Mucosa of rectum (tissue), 2 donors: ENCODE measurements around the gene SLC27A4.
A peak's percentile ranks its signal among the peaks of the same experiment; 100 is the strongest.

Source experiments
- H3K27ac ChIP-seq, 2 donors: one replicate each; pipeline ENCODE4 v1.7.0; 2013; ENCODE audit warnings: inconsistent platforms in 2 of 2, low read depth in 2 of 2, low read length in 2 of 2
- H3K27me3 ChIP-seq, 2 donors: one replicate each; pipeline ENCODE4 v1.7.0; 2013; ENCODE audit warnings: low read length in 2 of 2; ENCODE audit not compliant: control insufficient read depth in 2 of 2, insufficient read depth in 2 of 2
- H3K36me3 ChIP-seq, 2 donors: one replicate each; pipeline ENCODE4 v1.7.0; 2013; ENCODE audit warnings: low read length in 2 of 2; ENCODE audit not compliant: control insufficient read depth in 2 of 2, insufficient read depth in 2 of 2
- H3K4me1 ChIP-seq, 2 donors: one replicate each; pipeline ENCODE4 v1.7.0; 2013; ENCODE audit warnings: low read length in 2 of 2, mild to moderate bottlenecking in 1 of 2; ENCODE audit not compliant: control insufficient read depth in 2 of 2, insufficient read depth in 2 of 2
- H3K4me3 ChIP-seq, 2 donors: one replicate each; pipeline ENCODE4 v1.7.0; 2013; ENCODE audit warnings: low read length in 2 of 2
- H3K9ac ChIP-seq, 2 donors: one replicate each; pipeline ENCODE4 v1.7.0; 2013; ENCODE audit warnings: low read length in 2 of 2, low read depth in 1 of 2, mild to moderate bottlenecking in 1 of 2
- H3K9me3 ChIP-seq, 2 donors: one replicate each; pipeline ENCODE4 v1.7.0; 2013; ENCODE audit warnings: low read length in 2 of 2; ENCODE audit not compliant: control insufficient read depth in 2 of 2
- donor health status: healthy.
- donor health status: Normal muscosa, but diverticular disease.

The SLC27A4 gene

DNA sequence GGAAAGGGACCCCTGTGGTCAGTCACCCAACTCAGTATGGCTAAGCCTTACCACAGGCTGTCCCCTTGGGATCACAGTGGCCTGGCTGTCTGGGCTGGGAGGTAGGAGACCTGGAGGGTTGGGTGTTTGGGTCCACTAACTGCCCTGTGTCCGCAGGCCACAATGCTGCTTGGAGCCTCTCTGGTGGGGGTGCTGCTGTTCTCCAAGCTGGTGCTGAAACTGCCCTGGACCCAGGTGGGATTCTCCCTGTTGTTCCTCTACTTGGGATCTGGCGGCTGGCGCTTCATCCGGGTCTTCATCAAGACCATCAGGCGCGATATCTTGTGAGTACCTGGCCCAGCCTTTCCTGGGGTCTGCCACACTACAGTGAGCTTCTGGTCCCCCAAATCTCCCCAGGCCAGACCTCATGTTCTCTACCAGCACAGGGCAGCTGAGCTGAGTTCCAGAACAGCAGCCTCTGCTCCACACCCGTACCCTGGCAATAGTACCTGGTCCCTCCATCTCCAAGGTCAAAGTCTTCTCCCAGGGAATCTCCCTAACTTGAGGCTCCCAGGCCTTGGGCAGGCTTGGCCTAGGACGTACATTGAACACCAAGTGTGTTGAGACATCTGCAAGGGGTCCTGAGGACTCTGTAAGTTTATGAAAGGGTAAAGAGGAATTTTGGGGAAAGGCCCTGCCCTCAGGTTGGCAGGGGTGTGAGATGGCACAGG is 2.8 kb downstream of the SLC27A4 start:
- Histone ChIP-seq H3K36me3 (peaks cover 37 to 43% of the 10 kb centered on the region in 2 donors), H3K4me3 (no peak overlapping the region), H3K4me1 (peaks cover 5 to 12% of the 10 kb centered on the region in 2 donors), H3K27me3 (no peaks in the 10 kb centered on the region), H3K9ac (no peak overlapping the region), H3K27ac (no peak overlapping the region), H3K9me3 (no peaks in the 10 kb centered on the region)

DNA sequence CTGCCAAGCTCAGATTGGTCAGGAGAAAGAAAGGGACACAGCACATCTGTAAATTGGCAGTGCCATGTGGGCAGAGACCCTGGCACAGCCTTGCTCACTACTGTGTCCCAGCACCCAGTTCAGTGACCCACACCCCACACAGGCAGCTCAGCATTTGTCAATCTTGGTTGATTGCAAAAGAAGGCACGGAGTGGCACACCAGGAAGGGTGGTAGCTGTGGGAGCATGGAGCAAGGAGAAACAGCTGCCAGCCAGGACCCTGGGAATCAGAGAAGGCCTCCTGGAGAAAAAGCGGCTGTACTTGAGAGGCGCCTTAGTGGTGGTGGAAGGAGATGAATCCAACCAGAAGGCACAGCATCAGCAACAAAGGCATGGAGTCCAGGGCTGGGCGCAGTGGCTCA is 3.5 kb downstream of the SLC27A4 start:
- Histone ChIP-seq H3K27ac (no peak overlapping the region), H3K9ac (no peak overlapping the region), H3K36me3 (peaks cover 43 to 51% of the 10 kb centered on the region in 2 donors), H3K27me3 (no peaks in the 10 kb centered on the region), H3K9me3 (no peaks in the 10 kb centered on the region), H3K4me1 (peaks cover 5 to 12% of the 10 kb centered on the region in 2 donors), H3K4me3 (no peak overlapping the region)

DNA sequence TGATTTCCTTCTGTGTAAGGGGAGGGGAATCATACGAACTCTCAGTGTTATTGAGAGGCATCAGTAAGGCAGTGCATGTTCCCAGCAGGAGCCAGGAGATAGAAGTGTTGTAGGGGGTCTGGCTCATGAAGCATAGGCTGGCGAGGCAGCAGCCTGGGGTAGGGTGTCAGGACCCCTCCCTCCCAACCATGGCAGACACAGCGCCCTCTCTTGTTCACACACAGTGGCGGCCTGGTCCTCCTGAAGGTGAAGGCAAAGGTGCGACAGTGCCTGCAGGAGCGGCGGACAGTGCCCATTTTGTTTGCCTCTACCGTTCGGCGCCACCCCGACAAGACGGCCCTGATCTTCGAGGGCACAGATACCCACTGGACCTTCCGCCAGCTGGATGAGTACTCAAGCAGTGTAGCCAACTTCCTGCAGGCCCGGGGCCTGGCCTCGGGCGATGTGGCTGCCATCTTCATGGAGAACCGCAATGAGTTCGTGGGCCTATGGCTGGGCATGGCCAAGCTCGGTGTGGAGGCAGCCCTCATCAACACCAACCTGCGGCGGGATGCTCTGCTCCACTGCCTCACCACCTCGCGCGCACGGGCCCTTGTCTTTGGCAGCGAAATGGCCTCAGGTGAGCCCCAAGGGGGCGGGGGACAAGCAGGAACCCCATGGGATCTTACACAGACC is 4.7 kb downstream of the SLC27A4 start:
- peaks cover 5 to 8% of the 10 kb centered on the region in 2 donors for H3K4me1 ChIP-seq
- H3K27ac ChIP-seq, result no peak overlapping the region
- H3K36me3 ChIP-seq, result peaks cover 55 to 61% of the 10 kb centered on the region in 2 donors
- no peak overlapping the region for H3K9ac ChIP-seq
- H3K4me3 ChIP-seq, result no peak overlapping the region
- no peaks in the 10 kb centered on the region for H3K9me3 ChIP-seq
- no peaks in the 10 kb centered on the region for H3K27me3 ChIP-seq

DNA sequence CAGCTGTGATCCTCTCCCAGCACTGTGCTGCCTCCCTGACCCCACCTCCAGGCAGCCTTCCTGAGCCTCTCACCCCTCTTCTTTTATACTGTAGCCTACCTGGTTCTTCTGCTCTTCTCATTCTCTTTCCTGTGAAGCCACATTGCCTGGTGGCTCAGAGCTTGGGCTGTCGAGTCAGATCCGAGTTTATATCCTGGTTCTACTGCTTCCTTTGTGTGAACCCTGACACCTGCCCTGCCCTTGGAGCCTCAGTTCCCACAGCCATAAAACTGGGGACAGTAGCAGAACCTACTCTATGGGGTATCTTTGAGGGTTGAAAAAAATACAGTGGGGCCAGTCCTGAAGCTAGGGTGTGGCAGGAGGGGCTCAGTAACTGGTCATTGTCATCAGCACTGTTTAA is 8.8 kb downstream of the SLC27A4 start:
- H3K4me3 ChIP-seq, result no peak overlapping the region
- H3K27ac ChIP-seq, result no peak overlapping the region
- peaks cover 59 to 62% of the 10 kb centered on the region in 2 donors for H3K36me3 ChIP-seq
- no peaks in the 10 kb centered on the region for H3K4me1 ChIP-seq
- H3K9me3 ChIP-seq, result no peaks in the 10 kb centered on the region
- no peak overlapping the region for H3K9ac ChIP-seq
- H3K27me3 ChIP-seq, result no peaks in the 10 kb centered on the region

DNA sequence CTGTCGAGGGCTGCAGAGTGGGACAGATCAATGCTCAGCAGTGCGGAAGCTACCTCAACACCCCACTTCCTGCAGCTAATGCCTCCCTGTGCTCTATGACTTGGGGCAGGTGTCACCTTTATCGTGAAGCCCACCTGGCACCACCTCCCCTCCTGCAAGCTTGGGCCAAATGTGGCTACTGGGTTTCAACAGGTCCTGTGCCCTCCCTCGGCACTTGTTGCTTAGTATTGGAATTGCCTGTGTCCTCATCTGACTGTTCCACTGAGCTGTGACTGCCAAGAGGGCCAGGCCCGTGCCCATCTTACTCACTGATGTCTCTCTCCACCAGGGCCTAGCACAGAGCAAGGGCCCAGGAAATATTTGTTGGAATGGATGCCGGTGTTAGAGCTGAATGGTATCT is 9.4 kb downstream of the SLC27A4 start:
- H3K27ac ChIP-seq, result no peak overlapping the region
- no peaks in the 10 kb centered on the region for H3K9me3 ChIP-seq
- no peak overlapping the region for H3K9ac ChIP-seq
- peaks cover 56 to 60% of the 10 kb centered on the region in 2 donors for H3K36me3 ChIP-seq
- no peak overlapping the region for H3K4me3 ChIP-seq
- no peaks in the 10 kb centered on the region for H3K27me3 ChIP-seq
- H3K4me1 ChIP-seq, result no peaks in the 10 kb centered on the region

DNA sequence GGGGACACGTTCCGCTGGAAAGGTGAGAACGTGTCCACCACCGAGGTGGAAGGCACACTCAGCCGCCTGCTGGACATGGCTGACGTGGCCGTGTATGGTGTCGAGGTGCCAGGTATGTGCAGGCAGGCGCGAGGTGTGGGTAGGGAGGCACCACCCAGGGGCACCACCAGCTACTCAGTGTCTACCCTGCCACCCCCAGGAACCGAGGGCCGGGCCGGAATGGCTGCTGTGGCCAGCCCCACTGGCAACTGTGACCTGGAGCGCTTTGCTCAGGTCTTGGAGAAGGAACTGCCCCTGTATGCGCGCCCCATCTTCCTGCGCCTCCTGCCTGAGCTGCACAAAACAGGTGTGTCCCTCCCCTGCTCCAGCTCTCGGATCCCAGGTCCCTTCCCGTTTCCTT is 15.1 kb downstream of the SLC27A4 start:
- H3K27ac ChIP-seq, result no peak overlapping the region
- peaks cover 25 to 32% of the 10 kb centered on the region in 2 donors for H3K36me3 ChIP-seq
- H3K27me3 ChIP-seq, result no peaks in the 10 kb centered on the region
- H3K4me1 ChIP-seq, result no peaks in the 10 kb centered on the region
- H3K4me3 ChIP-seq, result no peak overlapping the region
- no peaks in the 10 kb centered on the region for H3K9me3 ChIP-seq
- no peak overlapping the region for H3K9ac ChIP-seq

DNA sequence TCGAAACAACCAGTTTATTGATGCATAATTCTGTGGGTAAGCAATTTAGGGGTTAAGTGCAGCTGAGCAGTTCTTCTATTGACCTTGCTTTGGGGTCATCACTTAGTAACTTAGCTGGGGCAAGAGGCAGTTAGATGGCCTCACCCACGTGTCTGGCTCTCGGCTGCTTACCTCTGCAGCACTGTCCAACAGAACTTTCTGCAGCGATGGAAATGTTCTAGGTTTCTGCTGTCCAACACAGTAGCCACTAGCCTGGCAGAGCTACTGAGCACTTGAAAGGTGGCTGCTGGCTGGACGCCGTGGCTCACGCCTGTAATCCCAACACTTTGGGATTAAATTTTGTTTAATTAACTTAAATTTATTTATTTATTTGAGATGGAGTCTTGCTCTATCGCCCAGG is 17.8 kb downstream of the SLC27A4 start:
- peaks cover 17 to 26% of the 10 kb centered on the region in 2 donors for H3K36me3 ChIP-seq
- H3K9me3 ChIP-seq, result no peaks in the 10 kb centered on the region
- no peaks in the 10 kb centered on the region for H3K27me3 ChIP-seq
- H3K4me1 ChIP-seq, result peaks cover 5% of the 10 kb centered on the region in 2 donors
- H3K9ac ChIP-seq, result no peak overlapping the region
- no peak overlapping the region for H3K27ac ChIP-seq
- H3K4me3 ChIP-seq, result no peak overlapping the region

DNA sequence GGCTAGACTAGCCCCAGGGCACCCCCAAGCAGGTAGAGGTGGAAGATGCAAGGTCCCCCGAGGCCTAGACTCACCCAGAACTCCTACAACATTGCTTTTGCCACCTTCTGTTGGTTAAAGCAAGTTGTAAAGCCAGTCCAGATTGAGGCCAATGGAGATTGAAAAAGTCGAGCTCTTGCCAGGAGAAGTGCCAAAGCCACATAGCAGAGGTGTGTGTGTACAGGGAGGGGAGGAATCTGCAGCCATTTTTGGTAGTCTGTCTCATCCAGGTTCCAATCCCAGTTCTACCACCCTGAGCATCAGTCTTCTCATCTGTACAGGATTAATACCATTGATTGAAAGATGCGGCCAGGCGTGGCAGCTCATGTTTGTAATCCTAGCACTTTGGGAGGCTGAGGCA is 18.5 kb downstream of the SLC27A4 start:
- no peak overlapping the region for H3K9ac ChIP-seq
- no peaks in the 10 kb centered on the region for H3K27me3 ChIP-seq
- no peaks in the 10 kb centered on the region for H3K9me3 ChIP-seq
- H3K36me3 ChIP-seq, result peaks cover 12 to 24% of the 10 kb centered on the region in 2 donors
- peaks cover 5% of the 10 kb centered on the region in 2 donors for H3K4me1 ChIP-seq
- H3K4me3 ChIP-seq, result no peak overlapping the region
- no peak overlapping the region for H3K27ac ChIP-seq

DNA sequence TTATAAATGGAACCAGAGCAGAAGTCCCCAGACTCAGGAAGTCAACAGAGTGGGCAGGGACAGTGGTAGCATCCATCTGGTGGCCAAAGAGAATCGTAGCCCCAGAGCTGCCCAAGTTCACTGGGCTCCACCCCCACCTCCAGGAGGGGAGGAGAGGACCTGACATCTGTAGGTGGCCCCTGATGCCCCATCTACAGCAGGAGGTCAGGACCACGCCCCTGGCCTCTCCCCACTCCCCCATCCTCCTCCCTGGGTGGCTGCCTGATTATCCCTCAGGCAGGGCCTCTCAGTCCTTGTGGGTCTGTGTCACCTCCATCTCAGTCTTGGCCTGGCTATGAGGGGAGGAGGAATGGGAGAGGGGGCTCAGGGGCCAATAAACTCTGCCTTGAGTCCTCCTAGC is 20.5 kb downstream of the SLC27A4 start:
- Histone ChIP-seq H3K4me1 (peaks cover 5 to 12% of the 10 kb centered on the region in 2 donors), H3K9me3 (no peaks in the 10 kb centered on the region), H3K27me3 (no peaks in the 10 kb centered on the region), H3K27ac (no peak overlapping the region), H3K4me3 (no peak overlapping the region), H3K9ac (no peak overlapping the region), H3K36me3 (peaks cover 0 to 10% of the 10 kb centered on the region in 2 donors)

DNA sequence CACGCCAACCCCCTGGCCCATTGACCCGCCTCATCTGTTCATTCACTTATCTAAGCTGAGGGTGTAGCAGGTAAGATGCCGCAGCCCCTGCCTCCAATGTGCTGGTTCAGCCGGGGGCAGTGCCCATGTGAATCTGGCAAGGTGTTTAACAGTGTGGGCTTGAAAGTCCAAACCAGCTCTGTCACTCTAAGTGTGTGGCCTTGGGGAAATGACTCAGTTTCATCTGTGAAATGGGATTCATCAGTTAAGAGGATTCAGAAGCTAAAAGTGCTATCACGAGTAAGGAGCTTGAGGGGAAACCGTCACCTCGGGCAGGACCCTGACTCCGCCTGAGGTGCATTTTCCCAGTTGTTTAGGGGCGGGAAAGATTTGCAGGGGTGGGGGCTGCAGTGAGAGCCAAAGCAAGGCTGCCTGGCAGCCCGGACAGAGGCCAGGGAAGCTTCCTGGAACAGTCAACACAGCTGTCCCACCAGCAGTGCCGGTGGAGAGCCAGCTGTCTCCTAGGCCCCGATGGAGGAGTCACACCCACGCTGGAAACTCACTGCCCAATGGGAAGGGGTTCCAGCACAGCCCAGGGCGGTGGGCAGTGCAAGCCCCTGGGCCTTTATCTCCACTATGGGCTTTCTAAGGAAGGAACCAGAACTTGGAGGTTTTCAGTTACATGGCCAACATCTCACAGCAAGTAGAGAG is 21.1 kb downstream of the SLC27A4 start:
- Histone ChIP-seq H3K9me3 (no peaks in the 10 kb centered on the region), H3K4me3 (peak overlapping the region; percentile 64 to 79), H3K27me3 (no peaks in the 10 kb centered on the region), H3K27ac (peak overlapping the region in 1 of 2 donors; percentile 41), H3K36me3 (peaks cover 0 to 10% of the 10 kb centered on the region in 2 donors), H3K4me1 (peaks cover 5 to 12% of the 10 kb centered on the region in 2 donors), H3K9ac (peak overlapping the region; percentile 30 to 38)
